ENCODE data around the gene WFS1.

Gene WFS1

GRCh38 chr4:6281436-6282313, 12.0 kb downstream of the WFS1 start:
- no peak for DNase-seq

- DNase-seq: no peak
These were observed 12.7 kb downstream of the WFS1 start for GRCh38 chr4:6282314-6282771.

GRCh38 chr4:6283282-6283681, 13.6 kb downstream of the WFS1 start:
- no peak for DNase-seq

- no peak for DNase-seq
These were observed 17.6 kb downstream of the WFS1 start for GRCh38 chr4:6287017-6287788.

GRCh38 chr4:6288342-6288741, 18.7 kb downstream of the WFS1 start:
- DNase-seq: no peak

GRCh38 chr4:6288871-6289270, 19.2 kb downstream of the WFS1 start:
- DNase-seq: no peak

GRCh38 chr4:6290256-6290655, 20.6 kb downstream of the WFS1 start:
- DNase-seq: no peak

- DNase-seq: no peak
These were observed 21.3 kb downstream of the WFS1 start for GRCh38 chr4:6290769-6291547.

GRCh38 chr4:6291784-6292297, 22.2 kb downstream of the WFS1 start:
- no peak for DNase-seq

GRCh38 chr4:6292376-6293096, 22.9 kb downstream of the WFS1 start:
- no peak for DNase-seq

- no peak for DNase-seq
These were observed 23.4 kb downstream of the WFS1 start for GRCh38 chr4:6293097-6293445.

GRCh38 chr4:6293661-6294060, 24.0 kb downstream of the WFS1 start:
- no peak for DNase-seq

GRCh38 chr4:6294705-6295421, 25.2 kb downstream of the WFS1 start:
- no peak for DNase-seq

- DNase-seq: no peak
These were observed 25.8 kb downstream of the WFS1 start for GRCh38 chr4:6295495-6295894.

- no peak for DNase-seq
These were observed 26.4 kb downstream of the WFS1 start for GRCh38 chr4:6296026-6296425.

- DNase-seq: no peak
These were observed 27.7 kb downstream of the WFS1 start for GRCh38 chr4:6297266-6297815.

- no peak for DNase-seq
These were observed 28.4 kb downstream of the WFS1 start for GRCh38 chr4:6298035-6298434.

- no peak for DNase-seq
These were observed 29.2 kb downstream of the WFS1 start for GRCh38 chr4:6298852-6299251.

GRCh38 chr4:6299875-6300274, 30.2 kb downstream of the WFS1 start:
- no peak for DNase-seq

- no peak for DNase-seq
These were observed 30.7 kb downstream of the WFS1 start for GRCh38 chr4:6300359-6300758.

- DNase-seq: no peak
These were observed 31.5 kb downstream of the WFS1 start for GRCh38 chr4:6301051-6301731.
